ENCODE measurements around the gene MAN1B1.

MAN1B1 gene

DNA sequence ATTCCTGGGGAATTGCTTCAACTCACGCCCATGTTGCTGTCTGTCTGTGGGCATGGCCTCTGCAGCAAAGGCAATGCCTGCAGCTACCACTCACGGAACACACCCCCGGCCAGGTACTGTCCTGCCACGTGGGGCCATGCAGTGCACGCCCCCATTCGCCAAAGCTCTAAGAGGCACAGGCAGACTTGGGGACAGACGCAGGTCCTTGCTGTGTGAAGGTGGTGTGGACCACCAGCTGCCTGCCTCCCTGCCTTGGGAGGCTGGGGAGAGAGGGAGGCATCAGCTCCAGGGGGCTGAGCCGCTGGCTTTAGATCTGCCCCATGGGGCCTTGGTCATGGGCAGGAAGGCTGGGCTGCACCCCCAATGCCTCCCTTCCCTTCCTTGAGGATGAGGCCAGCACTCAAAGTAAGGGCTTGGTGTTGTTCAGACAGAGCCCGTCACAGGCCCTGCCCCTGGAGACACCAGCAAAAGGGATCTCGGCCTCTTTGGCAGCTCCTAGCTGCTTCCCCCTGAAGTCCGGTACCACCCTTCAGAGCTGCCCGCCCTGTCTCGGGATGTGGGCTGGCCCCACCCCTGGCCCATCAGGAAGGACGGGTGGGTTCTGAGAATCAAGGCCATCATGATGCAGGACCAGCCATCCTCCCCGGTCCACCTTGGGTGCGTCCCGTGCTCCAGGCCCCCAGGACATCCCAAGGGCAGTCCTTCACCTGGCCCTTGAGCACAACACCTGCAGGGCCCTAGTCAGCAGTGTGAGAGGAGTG lies 54.4 kb downstream of the MAN1B1 start:
- no peak for DNase-seq

DNA sequence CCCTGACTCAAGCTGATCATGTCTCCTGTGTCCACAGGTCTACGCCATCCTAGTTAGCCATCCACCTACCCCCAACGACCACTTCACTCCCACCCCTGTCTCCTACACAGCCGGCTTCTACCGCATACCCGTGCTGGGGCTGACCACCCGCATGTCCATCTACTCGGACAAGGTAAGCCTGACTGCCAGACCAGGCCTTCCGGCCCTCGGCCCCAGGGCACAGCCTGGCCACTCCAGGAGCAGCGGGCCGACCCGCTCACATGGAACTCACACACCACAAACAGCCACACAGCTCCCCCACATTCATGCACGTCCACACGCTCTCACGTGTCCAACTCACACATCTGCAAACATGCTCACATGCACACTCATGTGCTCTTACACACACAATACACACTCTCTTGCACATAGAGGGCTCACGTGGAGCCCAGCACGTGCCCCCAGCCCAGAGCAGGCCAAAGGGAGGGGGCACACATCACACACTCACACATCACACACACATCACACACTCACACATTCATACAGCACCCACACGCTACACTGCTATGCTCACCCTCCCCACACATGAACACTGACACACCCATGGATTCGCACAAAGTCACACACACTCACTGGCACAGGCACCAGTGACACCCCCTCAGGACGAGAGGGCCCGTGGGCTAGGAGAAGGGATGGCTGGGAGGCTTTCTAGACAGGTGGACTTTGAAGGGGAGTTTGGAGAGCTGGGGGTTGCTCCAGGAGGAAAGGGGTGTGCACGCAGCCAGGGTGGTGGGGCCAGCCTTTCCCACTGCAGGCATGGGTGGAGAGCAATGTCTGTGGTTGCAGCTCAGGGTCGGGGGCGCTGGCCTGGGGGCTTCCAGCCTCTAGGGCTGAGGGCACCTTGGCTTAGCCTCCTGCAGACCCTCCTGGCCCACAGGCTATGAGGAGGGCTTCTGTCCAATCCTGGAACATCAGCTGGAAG lies 55.5 kb downstream of the MAN1B1 start:
- DNase-seq = no peak

DNA sequence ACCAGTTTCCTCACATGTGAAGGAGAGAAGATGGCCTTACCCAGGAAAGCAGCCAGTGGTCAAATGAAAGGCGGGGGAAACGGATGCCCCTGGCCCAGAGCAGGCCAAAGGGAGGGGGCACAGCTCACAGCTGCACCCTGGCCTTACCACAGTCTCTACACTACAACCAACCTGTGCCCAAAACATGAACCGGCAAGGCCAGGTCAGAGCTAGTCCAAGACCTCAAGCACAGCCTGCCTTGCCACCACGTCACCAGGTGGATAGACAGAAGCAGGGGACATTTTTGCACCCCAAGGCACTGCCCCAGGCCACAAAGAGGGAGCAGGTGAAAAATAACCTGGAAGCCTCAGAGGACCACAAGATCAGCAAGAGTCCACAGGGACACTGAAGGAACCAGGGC lies 56.7 kb downstream of the MAN1B1 start:
- DNase-seq = no peak

DNA sequence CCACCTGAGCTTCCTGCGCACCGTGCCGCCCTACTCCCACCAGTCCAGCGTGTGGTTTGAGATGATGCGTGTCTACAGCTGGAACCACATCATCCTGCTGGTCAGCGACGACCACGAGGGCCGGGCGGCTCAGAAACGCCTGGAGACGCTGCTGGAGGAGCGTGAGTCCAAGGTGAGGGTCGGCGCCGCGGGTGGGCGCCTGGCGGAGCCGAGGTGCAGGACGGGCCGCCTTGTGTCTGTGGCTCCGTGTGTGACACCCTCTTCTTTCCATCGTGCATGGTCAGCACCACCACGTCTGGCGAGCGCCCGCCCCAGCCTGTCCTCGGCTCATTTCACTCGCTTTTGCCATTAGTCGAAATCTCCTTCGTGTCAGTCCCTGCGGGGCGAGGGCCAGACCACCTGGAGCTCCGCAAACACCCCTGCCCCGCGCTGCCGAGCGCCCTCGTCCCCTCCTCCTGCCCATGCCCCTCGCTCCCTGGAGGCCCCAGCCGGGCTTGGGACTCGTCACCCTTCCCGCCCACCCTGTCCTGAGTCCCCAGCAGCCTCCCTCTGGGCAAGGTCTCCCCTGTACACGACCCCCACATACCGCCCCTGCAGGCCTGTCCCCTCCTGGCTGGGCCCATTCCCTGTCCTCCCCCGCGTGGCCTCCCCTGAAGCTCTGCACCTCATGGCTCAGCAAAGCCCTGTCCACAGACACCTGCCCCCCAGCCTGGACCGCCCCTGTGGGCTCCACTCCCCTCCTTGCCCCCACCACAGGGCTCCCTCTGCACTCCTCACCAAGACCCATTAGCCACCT lies 59.1 kb downstream of the MAN1B1 start:
- DNase-seq = no peak

DNA sequence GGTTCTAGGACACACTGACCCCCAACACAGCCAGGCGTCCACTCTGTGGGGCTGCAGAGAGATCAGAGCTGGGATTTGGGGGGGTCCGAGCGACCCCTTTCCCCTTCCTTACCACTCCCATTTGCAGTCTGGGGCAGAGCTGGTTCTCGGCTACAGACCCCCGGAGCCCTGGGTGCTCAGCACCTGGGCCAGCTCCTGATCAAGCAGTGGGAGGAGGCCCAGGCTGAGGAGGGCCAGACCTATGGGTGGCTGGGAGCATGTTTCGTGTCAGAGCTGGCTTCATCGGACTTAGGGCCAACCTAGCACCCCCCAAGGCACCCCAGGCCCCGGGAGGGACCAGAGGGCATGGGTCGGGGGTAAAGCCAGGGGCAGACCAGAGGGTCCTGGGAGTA lies 59.7 kb downstream of the MAN1B1 start:
- no peak for DNase-seq

DNA sequence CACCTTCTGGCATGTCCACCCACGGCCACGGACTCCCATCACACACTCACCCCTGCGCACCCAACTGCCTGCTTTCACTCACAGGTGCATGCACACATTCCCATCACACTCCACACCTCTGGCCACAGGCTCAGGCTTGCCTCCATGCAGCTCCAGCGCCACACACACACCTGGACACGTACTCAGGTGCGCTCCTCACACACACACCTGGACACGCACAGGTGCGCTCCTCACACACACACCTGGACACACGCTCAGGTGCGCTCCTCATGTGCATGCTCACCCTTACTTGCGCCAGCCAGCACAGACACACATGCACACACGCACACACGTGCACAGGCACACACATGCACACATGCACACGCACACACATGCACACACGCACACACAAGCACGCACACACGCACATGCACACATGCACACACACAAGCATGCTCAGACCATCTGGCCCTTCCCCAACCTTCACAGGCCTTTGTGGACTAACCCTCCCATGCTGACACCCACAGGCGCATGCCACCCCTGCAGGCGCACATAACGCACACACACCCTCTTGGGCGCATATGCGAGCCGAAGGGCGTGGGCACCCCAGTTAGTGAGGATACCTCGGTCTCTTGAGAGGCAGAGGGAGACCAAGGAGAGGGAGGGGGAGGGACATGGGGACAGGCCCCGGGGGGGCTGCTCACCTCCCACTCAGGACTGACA lies 60.5 kb downstream of the MAN1B1 start:
- DNase-seq = no peak

DNA sequence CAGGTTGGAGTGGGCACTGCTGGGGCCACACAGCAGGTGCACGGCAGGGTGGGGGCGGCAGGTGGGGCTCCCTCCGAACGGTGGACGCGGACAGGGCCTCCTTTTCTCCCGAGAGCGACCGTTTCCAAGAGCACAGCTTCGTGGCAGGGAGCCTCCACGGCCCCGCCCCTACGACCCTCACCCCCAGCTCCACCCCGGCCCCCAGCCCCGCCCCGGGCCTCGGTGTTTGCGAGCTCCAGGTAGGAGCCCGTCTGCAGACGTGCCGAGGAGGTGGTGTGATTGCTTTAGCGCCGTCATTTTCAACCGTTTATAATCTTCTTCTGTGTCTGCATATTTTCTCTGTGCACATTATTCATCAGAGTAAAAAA lies 61.0 kb downstream of the MAN1B1 start:
- DNase-seq = no peak

DNA sequence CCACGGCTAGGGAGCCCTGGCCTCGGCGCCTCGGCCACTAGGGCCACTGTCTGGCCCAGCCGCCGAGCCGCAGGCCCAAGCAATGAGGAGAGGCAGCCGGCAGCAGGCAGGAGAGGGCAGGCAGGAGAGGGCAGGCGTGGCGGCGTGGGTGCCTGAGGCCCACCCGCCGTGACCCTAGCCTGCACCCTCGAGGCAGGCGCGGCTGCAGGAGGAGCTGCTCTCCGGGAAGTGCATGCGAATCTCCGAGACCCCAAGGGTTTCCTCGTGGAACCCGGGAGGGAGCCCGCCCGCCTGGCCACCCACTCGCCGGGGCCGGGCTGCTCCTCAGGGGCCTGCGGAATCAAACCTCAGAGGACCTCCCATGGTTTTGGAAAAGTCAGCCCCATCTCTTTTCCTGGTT lies 61.5 kb downstream of the MAN1B1 start:
- DNase-seq = no peak

DNA sequence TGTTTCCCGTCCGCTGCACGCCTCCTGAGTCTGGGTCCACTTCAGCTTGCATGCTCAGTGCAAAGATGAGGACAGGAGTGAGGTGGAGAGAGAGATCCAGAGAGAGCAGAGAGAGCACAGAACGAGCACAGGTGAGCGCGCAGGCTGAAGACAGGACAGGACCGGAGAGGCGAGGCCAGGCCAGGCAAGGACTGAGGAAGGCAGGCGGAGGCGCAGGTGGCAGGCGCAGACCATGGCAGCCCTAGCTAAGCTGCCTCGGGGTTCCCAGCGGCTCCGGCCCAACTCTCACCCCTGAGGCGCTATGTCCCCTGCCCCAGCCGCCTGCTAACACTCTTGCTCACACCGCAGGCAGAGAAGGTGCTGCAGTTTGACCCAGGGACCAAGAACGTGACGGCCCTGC lies 61.9 kb downstream of the MAN1B1 start:
- DNase-seq = no peak

DNA sequence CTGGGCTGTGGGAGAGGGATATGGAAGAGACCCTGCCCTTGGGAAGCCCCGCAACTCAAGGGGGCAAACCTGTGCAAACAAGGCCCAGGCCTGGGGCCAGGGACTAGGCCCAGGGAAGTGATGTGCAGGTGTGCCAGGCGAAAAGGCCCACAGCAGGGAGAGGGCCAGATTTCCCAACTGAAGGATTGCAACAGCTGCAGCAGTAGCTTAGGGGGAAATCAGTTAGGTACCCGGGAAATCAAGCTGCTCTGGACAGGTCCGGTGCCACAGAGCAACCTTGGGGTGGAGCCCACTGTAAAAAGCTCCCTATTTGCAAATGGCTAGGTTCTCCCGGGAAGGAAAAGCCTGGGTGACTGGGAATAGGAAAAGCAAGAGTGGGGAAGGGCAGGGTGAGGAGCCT lies 62.6 kb downstream of the MAN1B1 start:
- no peak for DNase-seq

DNA sequence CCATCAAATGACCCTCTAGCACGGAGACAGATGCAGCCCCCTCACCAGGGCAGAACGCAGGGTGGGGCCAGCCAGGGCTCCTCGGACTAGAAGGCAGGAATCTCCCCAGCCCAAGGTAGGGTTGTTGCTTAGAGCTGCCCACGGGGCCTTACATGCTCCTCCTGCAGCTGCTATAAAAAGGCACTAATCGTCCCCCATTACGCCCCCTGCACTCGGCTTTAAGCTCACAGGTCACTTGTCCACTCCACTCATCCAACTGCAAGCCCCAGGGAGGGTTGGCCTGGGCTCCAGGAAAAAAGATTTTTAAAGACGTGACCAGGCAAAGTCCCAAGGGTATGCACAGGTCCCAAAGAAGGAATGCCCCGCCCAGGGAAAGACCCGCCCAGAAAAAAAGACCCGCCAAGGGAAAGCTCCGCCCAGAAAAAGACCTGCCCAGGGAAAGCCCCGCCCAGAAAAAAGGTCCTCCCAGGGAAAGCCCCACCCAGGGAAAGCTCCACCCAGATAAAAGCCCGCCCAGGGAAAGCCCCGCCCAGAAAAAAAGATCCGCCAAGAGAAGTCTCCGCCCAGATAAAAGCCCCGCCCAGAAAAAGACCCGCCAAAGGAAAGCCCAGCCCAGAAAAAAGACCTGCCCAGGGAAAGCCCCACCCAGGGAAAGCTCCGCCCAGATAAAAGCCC lies 63.3 kb downstream of the MAN1B1 start:
- DNase-seq = no peak

DNA sequence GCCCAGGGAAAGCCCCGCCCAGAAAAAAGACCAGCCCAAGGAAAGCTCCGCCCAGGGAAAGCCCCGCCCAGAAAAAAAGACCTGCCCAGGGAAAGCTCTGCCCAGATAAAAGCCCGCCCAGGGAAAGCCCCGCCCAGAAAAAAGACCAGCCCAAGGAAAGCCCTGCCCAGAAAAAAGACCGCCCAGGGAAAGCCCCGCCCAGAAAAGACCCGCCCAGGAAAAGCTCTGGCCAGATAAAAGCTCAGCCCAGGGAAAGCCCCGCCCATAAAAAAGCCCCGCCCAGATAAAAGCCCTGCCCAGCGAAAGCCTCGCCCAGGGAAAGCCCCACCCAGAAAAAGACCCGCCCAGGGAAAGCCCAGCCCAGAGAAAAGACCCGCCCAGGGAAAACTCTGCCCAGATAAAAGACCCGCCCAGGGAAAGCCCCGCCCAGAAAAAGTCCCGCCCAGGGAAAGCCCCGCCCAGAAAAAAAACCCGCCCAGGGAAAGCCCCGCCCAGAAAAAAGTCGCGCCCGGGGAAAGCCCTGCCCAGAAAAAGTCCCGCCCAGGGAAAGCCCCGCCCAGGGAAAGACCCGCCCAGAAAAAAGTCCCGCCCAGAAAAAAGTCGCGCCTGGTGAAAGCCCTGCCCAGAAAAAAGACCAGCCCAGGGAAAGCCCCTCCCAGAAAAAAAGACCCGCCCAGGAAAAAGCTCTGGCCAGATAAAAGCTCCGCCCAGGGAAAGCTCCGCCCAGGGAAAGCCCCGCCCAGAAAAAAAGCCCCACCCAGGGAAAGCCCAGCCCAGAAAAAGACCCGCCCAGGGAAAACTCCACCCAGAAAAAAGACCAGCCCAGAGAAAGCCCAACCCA lies 64.1 kb downstream of the MAN1B1 start:
- peak in 4 of 58 donors; percentile 25 to 51 (median 37) for DNase-seq

DNA sequence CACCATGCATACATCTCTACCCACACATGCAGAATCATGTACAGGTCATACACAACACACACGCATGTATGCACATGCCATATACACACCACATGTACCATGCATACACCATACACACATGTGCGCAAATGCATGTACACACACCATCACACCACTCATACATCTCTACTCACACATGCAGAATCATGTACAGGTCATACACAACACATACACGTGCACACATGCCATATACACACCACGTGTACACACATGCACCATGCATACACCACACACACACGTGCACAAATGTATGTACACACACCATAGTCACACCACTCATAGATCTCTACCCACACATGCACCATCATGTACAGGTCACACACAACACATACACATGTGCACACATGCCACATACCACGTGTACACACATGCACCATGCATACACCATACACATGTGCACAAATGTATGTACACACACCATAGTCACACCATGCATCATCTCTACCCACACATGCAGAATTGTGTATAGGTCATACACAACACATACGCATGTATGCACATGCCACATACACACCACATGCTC lies 66.1 kb downstream of the MAN1B1 start:
- no peak for DNase-seq

DNA sequence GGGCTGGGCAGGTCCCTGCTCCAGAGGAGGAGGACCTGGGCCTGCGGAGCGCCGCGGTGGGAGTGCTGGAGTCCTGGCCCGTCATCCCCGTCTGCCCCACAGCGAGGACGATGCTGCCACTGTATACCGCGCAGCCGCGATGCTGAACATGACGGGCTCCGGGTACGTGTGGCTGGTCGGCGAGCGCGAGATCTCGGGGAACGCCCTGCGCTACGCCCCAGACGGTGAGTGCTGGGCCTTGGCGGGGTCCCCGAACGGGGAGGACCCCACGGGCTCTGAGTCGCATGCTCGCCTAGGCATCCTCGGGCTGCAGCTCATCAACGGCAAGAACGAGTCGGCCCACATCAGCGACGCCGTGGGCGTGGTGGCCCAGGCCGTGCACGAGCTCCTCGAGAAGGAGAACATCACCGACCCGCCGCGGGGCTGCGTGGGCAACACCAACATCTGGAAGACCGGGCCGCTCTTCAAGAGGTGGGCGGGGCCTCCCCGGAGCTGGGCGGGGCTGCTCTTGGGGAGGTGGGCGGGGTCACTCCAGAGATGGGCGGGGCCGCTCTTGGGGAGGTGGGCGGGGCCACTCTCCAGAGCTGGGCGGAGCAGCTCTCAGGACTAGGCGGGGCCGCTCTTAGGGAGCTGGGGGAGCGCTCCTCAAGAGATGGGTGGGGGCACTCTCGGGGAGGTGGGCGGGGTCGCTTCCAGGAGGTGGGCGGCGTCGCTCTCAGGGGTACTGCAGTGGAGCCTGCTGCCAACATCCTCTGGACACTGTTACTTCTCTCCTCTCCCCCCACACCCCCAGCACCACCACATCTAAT lies 70.0 kb downstream of the MAN1B1 start:
- peak in 12 of 58 donors; percentile 11 to 64 (median 36) for DNase-seq

DNA sequence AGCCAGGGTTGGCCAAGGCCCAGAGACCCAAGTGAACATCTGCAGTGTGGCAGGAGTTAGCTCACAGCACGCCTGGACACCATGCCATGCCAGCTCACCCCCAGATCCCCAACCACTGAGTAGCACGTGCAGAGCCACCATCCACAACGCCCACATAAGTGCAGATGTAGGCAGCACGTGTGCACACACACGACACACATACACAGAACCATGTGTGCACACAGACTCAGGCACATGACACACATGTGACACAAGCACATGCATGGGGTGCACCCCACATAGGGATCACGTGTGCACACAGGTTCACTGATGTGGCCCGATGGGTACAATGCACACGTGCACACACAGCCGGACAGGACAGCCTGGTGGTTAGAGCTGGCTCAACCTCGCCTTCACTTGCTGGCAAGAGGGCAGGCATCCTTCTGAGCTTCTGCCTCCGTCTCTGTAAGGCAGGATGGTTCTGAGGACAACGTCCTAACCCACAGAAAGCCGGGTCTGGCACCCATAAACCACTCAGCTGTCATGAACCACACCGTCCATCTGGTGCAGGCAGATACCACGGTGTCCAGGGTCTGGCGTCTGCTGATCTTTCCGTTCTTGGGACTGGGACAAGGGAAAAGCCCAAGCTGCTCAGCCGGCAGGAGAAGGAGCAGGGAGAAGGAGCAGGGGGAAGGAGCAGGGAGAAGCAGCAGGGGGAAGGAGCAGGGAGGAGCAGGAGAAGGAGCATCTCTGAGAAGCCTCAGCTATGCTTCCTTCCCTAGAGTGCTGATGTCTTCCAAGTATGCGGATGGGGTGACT lies 71.0 kb downstream of the MAN1B1 start:
- DNase-seq = peak in 5 of 58 donors; percentile 21 to 62 (median 42)

DNA sequence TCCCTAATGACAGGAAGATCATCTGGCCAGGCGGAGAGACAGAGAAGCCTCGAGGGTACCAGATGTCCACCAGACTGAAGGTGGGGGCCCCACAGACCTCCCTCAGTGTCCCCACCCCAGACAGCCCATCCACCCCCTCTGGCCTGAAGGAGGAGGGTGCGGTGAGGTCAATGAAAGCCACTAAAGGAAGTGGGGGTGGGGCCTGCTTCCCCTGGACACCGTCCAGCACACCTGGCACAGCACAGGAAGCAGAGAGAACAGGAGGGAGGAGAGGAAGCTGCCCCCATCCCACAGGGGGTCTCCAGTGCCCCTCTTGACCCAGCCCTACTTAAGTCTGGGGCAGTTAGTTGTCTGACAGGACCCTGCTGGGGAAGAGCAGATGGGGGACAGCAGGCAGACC lies 71.8 kb downstream of the MAN1B1 start:
- no peak for DNase-seq
